CD4-positive, alpha-beta T cell (primary cell): Measurements from ENCODE around the gene PTPRCAP. TPM values are rescaled to one million over a fixed set of nuclear protein-coding genes. Genes with fewer than 3 reads are reported as not detected.
A peak's percentile ranks its signal among the peaks of the same experiment; 100 is the strongest.

ENCODE experiments used
- ATAC-seq: fragments of 200-7000 bp; cut with Tn5 transposase; one replicate; pipeline ENCODE4 v1.10.0; 2022; ENCODE audit warnings: mild to moderate bottlenecking; ENCODE audit not compliant: poor library complexity
- CTCF ChIA-PET: fragments of 350-600 bp; sonication (Branson Sonifier 250); formaldehyde crosslinking; loops from one replicate; lab custom pipeline; 2021; ENCODE audit warnings: antibody characterized with exemption, inconsistent platforms; lab: Charles Lee
- POLR2A ChIA-PET: fragments of 350-600 bp; sonication (Branson Sonifier 250); formaldehyde crosslinking; loops from one replicate; lab custom pipeline; 2021; ENCODE audit warnings: antibody characterized with exemption, inconsistent platforms; lab: Charles Lee
- DNase-seq, 14 experiments: peaks; one replicate each; pipeline ENCODE4 v3.0.0-alpha.2; 2013 to 2020; ENCODE audit warnings: mixed read lengths in 2 of 14
- H3K27ac ChIP-seq, 2 donors: one replicate each; pipeline versions ENCODE4 v1.5.1 to v1.7.0; 2013; ENCODE audit warnings: low read length in 2 of 2, low read depth in 1 of 2, mild to moderate bottlenecking in 1 of 2
- H3K27me3 ChIP-seq, 2 experiments: 1 replicate in 1 of 2; 2 replicates in 1 of 2; pipeline versions ENCODE4 v1.6.1 to v1.7.0; 2013; ENCODE audit warnings: low read length in 2 of 2, control low read depth in 1 of 2, mild to moderate bottlenecking in 1 of 2, moderate library complexity in 1 of 2; ENCODE audit not compliant: insufficient read depth in 2 of 2, control insufficient read depth in 1 of 2
- H3K36me3 ChIP-seq: one replicate; pipeline ENCODE4 v1.6.1; 2013; ENCODE audit warnings: low read length, control low read depth; ENCODE audit not compliant: insufficient read depth
- H3K4me1 ChIP-seq: one replicate; pipeline ENCODE4 v1.6.1; 2013; ENCODE audit warnings: low read length, control low read depth; ENCODE audit not compliant: insufficient read depth
- H3K4me3 ChIP-seq: one replicate; pipeline ENCODE4 v1.5.1; 2013; ENCODE audit warnings: mild to moderate bottlenecking, low read length, moderate library complexity
- H3K9me3 ChIP-seq, 2 experiments: 1 replicate in 1 of 2; 2 replicates in 1 of 2; pipeline versions ENCODE4 v1.6.1 to v1.7.0; 2013; ENCODE audit warnings: low read length in 2 of 2, mild to moderate bottlenecking in 2 of 2, control low read depth in 1 of 2, moderate library complexity in 1 of 2; ENCODE audit not compliant: control insufficient read depth in 1 of 2, insufficient read depth in 1 of 2
- H3K27ac Mint-ChIP-seq: one replicate; pipeline ENCODE4 v1.8.0; 2020; ENCODE audit warnings: mixed read lengths
- H3K27me3 Mint-ChIP-seq: one replicate; pipeline ENCODE4 v1.8.0; 2021; ENCODE audit warnings: mixed read lengths
- H3K36me3 Mint-ChIP-seq: one replicate; pipeline ENCODE4 v1.8.0; 2021; ENCODE audit warnings: low read depth, mixed read lengths
- H3K4me1 Mint-ChIP-seq: one replicate; pipeline ENCODE4 v1.8.0; 2021; ENCODE audit warnings: low read depth, mixed read lengths
- H3K4me3 Mint-ChIP-seq: one replicate; pipeline ENCODE4 v1.8.0; 2020; ENCODE audit warnings: mild to moderate bottlenecking, mixed read lengths
- H3K9me3 Mint-ChIP-seq: one replicate; pipeline ENCODE4 v1.8.0; 2020; ENCODE audit warnings: mixed read lengths
- intact Hi-C, 2 experiments: fragments of 100-400 bp; cut with DNase I in 1 of 2; cut with micrococcal nuclease in 1 of 2; formaldehyde crosslinking; loops; one replicate each; pipeline versions ENCODE4 v1.15.1 to v1.9.0; 2023 to 2025; cut with DNase I, micrococcal nuclease
- total RNA-seq, 174 experiments: library from RNA in 2 of 174; stranded (reverse) in 2 of 174; gene quantifications; one replicate each; pipeline ENCODE4 v1.2.3 and lab custom pipeline; 2021 to 2026
- TF ChIP-seq, protein P1 (sequence below): fragments of 200-600 bp; IDR thresholded peaks from one replicate; pipeline ENCODE4 v1.8.0; 2022; ENCODE audit warnings: antibody characterized with exemption, mild to moderate bottlenecking

Gene PTPRCAP
- total RNA-seq, 2 experiments from 2014 or later, result 129 to 134 TPM

DNA sequence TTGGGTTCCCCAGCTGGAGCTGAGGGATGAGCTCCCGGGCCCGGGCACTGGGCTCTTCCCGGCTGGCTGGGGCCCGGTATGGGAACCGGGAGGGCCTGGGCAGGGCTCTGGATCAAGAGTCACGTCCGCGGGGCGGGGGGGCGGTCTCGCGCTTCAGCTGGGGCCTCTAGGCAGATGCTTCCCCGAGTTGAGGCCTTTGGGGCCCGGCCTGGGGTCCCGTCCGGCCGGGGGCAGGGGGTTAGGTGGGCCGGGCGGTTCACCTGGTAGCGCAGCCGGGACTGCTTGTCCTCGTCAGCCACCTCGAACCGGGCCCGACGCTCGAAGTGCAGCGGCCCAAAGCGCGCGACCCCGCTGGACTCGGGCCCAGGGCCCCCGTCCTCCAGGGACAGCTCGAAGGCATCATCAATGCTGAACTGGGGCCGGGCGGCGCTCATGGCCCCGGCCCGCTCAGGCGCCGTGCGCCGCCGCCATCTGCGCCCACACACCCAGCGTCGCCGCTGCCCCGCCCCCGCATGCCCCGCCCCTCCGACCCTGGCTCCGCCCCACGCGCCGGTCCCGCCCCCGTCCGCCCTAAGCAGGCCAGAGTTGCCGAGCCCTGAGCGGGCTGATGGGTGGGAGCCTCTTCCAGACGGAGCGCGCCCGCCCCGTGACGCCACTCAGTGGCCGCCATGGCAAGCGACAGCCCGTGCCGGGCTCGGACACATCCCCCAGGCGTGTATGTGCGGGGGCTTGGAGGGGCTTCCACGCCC is 31.5 kb upstream of the PTPRCAP start, which contains the start of gene TMEM134:
TMEM134 (minus strand) TSS at position 493 of the 749 bp plus-strand sequence; CDS start at position 434, 59 bp downstream.
- intact Hi-C loops, result loop anchor here (1.0 to 5.0 kb wide), 10 partner anchors 13 to 78 kb away; partner anchors contain the start of genes CARNS1 (in 1 of the 2), PPP1CA (in 1 of the 2), PTPRCAP (in 1 of the 2) and RAD9A (in 1 of the 2)
- Histone ChIP-seq H3K36me3 (peaks cover 6% of the 10 kb centered on the region), H3K4me3 (peak within 1 kb of the TSS; percentile 83), H3K4me1 (peaks cover 57% of the 10 kb centered on the region), H3K9me3 (no peaks in the 10 kb centered on the region), H3K27me3 (no peaks in the 10 kb centered on the region), H3K27ac (peak within 1 kb of the TSS; percentile 66 to 81)
- ChIA-PET CTCF (interaction anchor here (0.7 to 3.0 kb wide), 16 partner anchors 11 to 118 kb away, joined by 3 to 28 read pairs (median 4); partner anchors contain the start of genes AIP, PITPNM1, PPP1CA and RAD9A), POLR2A (interaction anchor here (0.5 to 8.5 kb wide), 23 partner anchors 9 to 229 kb away, joined by 3 to 131 read pairs (median 7); partner anchors contain the start of genes AIP, CDK2AP2, PITPNM1 and POLD4)
- H3K27ac Mint-ChIP-seq, result peak within 1 kb of the TSS; percentile 88
- H3K36me3 Mint-ChIP-seq, result no peaks in the 10 kb centered on the region
- peak within 1 kb of the TSS; percentile 91 for H3K4me3 Mint-ChIP-seq
- no peaks in the 10 kb centered on the region for H3K27me3 Mint-ChIP-seq
- ATAC-seq (peak; percentile 71), DNase-seq (peak; percentile 86 to 96 (median 92))
- H3K4me1 Mint-ChIP-seq, result peaks cover 43% of the 10 kb centered on the region
- TF ChIP-seq, protein P1, sequence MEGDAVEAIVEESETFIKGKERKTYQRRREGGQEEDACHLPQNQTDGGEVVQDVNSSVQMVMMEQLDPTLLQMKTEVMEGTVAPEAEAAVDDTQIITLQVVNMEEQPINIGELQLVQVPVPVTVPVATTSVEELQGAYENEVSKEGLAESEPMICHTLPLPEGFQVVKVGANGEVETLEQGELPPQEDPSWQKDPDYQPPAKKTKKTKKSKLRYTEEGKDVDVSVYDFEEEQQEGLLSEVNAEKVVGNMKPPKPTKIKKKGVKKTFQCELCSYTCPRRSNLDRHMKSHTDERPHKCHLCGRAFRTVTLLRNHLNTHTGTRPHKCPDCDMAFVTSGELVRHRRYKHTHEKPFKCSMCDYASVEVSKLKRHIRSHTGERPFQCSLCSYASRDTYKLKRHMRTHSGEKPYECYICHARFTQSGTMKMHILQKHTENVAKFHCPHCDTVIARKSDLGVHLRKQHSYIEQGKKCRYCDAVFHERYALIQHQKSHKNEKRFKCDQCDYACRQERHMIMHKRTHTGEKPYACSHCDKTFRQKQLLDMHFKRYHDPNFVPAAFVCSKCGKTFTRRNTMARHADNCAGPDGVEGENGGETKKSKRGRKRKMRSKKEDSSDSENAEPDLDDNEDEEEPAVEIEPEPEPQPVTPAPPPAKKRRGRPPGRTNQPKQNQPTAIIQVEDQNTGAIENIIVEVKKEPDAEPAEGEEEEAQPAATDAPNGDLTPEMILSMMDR, result no peak
- H3K9me3 Mint-ChIP-seq, result no peaks in the 10 kb centered on the region

DNA sequence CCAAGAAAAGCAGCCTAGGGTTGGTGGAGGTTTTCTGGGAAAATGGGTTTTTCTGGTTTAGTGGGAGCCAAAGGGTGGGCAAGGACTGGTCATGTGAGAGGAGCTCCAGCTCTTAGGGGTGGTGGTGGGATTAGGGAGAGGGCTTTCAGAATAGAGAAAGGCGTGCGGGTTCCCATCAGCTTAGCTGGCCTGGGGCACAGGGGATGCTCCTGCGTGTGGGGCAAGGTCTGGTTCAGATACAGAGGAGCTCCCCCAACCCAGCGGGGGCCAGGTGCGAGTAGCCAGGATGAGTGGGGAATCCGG is 30.9 kb upstream of the PTPRCAP start:
- ATAC-seq, result no peak
- intact Hi-C loops, result loop anchor here (2.0 to 5.0 kb wide), 3 partner anchors 32 to 66 kb away; partner anchors contain the start of genes CARNS1 (in 1 of the 2) and PTPRCAP (in 1 of the 2)

DNA sequence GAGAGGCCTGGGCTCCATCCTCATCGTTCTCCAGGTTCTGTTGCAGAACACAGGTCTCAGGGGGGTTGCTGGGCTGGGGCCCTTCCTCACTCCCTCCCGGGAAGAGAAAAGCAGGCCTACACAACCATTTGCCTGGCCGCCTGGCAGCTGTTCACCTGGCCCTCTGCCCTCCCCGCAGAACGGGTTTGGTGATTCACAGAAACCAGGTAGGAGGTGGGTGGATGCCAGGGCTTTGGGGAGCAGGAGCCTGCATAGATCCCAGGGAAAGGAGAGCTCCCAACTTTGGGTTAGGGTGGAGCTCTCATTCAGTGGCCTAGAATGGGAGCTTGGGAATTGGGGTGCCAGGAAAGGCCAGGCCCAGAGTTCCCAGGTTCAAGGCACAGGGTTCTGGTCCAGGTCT is 30.6 kb upstream of the PTPRCAP start:
- ChIA-PET CTCF (interaction anchor here (1.3 to 3.0 kb wide), 7 partner anchors 14 to 117 kb away, joined by 3 to 28 read pairs (median 3); partner anchors contain the start of genes AIP and PPP1CA), POLR2A (interaction anchor here (1.0 to 8.5 kb wide), 20 partner anchors 10 to 228 kb away, joined by 3 to 131 read pairs (median 9); partner anchors contain the start of genes AIP, CDK2AP2, PITPNM1 and POLD4)
- TF ChIP-seq, protein P1, result no peak
- Mint-ChIP-seq H3K9me3 (no peaks in the 10 kb centered on the region), H3K4me3 (peak overlapping the region; percentile 91), H3K36me3 (no peaks in the 10 kb centered on the region), H3K4me1 (peaks cover 43% of the 10 kb centered on the region), H3K27ac (peak overlapping the region; percentile 88), H3K27me3 (no peaks in the 10 kb centered on the region)
- H3K4me1 ChIP-seq, result peaks cover 61% of the 10 kb centered on the region
- no peaks in the 10 kb centered on the region for H3K27me3 ChIP-seq
- peak overlapping the region; percentile 83 for H3K4me3 ChIP-seq
- ATAC-seq (no peak), DNase-seq (peak in 2 of 14 experiments; percentile 26 to 35)
- peak overlapping the region; percentile 50 to 81 for H3K27ac ChIP-seq
- intact Hi-C loops, result loop anchor here (2.0 to 5.0 kb wide), 3 partner anchors 31 to 65 kb away; partner anchors contain the start of genes CARNS1 (in 1 of the 2) and PTPRCAP (in 1 of the 2)
- H3K36me3 ChIP-seq, result peaks cover 6% of the 10 kb centered on the region
- H3K9me3 ChIP-seq, result no peaks in the 10 kb centered on the region

More for the DNA sequence above, 30.9 kb upstream of the PTPRCAP start:
- peak overlapping the region; percentile 50 to 81 for H3K27ac ChIP-seq
- no peaks in the 10 kb centered on the region for H3K27me3 ChIP-seq
- no peaks in the 10 kb centered on the region for H3K9me3 Mint-ChIP-seq
- peaks cover 43% of the 10 kb centered on the region for H3K4me1 Mint-ChIP-seq
- H3K36me3 ChIP-seq, result peaks cover 6% of the 10 kb centered on the region
- peak in 2 of 14 experiments; percentile 33 to 41 for DNase-seq
- ChIA-PET CTCF (interaction anchor here (0.7 to 3.0 kb wide), 14 partner anchors 10 to 117 kb away, joined by 3 to 28 read pairs (median 4); partner anchors contain the start of genes AIP, PITPNM1, PPP1CA and TBC1D10C), POLR2A (interaction anchor here (0.5 to 8.5 kb wide), 22 partner anchors 9 to 229 kb away, joined by 3 to 131 read pairs (median 8); partner anchors contain the start of genes AIP, CDK2AP2, PITPNM1 and POLD4)
- peaks cover 61% of the 10 kb centered on the region for H3K4me1 ChIP-seq
- H3K27ac Mint-ChIP-seq, result peak overlapping the region; percentile 88
- peak overlapping the region; percentile 83 for H3K4me3 ChIP-seq
- H3K27me3 Mint-ChIP-seq, result no peaks in the 10 kb centered on the region
- H3K9me3 ChIP-seq, result no peaks in the 10 kb centered on the region
- TF ChIP-seq, protein P1, result no peak
- H3K36me3 Mint-ChIP-seq, result no peaks in the 10 kb centered on the region
- H3K4me3 Mint-ChIP-seq, result peak overlapping the region; percentile 91
